Neural progenitor cell (in vitro differentiated cells): Measurements from ENCODE around the gene TRIM69.

Experiments used
- EZH2 ChIP-seq: fragments of 200-600 bp; sonication (generic); IDR thresholded peaks from 2 replicates; pipeline ENCODE4 v1.6.1; 2017; ENCODE audit warnings: antibody characterized with exemption, mild to moderate bottlenecking, moderate library complexity
- EZH2phosphoT487 ChIP-seq: fragments of 200-600 bp; sonication (generic); IDR thresholded peaks from 2 replicates; pipeline ENCODE4 v1.6.1; 2017; ENCODE audit warnings: antibody characterized with exemption
- TF ChIP-seq, protein P1 (sequence below): fragments of 200-600 bp; sonication (generic); IDR thresholded peaks from 2 replicates; pipeline ENCODE4 v1.5.1; 2017; ENCODE audit warnings: antibody characterized with exemption, mild to moderate bottlenecking

DNA sequence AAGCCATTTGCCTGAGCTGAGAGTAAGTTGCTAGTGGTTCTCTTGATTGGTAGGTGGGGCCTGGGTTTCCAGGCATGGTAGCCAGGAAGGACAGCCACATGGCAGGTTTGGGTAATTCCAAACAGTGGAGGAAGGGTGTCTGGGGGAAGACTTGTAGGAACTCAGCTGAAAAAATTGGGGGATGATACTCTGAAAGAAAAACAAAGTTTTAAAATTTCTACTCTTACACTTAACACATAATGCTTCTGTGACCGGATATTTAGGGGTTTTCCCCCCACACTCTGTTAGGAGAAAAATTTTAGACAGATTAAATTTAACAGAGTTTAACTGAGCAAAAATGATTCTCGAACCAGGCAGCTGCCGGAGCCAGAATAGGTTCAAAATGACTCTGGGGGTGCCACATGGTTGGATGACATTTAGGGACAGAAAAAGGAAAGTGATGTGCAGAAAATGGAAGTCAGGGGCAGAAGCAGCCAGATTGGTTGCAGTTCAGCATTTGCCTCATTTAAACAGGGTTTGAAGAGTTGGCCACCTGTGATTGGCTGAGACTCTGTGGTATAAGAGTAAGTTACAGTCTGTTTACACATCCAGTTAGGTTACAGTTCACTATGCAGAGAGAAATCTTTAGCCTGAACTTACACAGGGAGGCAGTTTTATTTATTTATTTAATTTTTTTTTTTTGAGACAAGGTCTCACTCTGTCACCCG is 16.9 kb upstream of the TRIM69 start:
- TF ChIP-seq, protein P1, sequence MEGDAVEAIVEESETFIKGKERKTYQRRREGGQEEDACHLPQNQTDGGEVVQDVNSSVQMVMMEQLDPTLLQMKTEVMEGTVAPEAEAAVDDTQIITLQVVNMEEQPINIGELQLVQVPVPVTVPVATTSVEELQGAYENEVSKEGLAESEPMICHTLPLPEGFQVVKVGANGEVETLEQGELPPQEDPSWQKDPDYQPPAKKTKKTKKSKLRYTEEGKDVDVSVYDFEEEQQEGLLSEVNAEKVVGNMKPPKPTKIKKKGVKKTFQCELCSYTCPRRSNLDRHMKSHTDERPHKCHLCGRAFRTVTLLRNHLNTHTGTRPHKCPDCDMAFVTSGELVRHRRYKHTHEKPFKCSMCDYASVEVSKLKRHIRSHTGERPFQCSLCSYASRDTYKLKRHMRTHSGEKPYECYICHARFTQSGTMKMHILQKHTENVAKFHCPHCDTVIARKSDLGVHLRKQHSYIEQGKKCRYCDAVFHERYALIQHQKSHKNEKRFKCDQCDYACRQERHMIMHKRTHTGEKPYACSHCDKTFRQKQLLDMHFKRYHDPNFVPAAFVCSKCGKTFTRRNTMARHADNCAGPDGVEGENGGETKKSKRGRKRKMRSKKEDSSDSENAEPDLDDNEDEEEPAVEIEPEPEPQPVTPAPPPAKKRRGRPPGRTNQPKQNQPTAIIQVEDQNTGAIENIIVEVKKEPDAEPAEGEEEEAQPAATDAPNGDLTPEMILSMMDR = no peak
- TF ChIP-seq EZH2 (no peak), EZH2phosphoT487 (no peak)
